Adrenal gland (tissue), 5 donors: ENCODE measurements around the gene EPM2AIP1.

ENCODE experiments used
- POLR2A ChIP-seq, 2 donors: fragments of 450-650 bp; IDR thresholded peaks; one replicate each; pipeline ENCODE4 v1.6.1; 2017; ENCODE audit warnings: antibody characterized with exemption in 2 of 2, mild to moderate bottlenecking in 2 of 2, moderate library complexity in 1 of 2
- TF ChIP-seq, protein P1 (sequence below), 6 experiments: fragments of 450-650 bp in 4 of 6; fragments of 200-600 bp in 2 of 6; sonication (generic) in 1 of 6; IDR thresholded peaks; 1 replicate in 5 of 6; 2 replicates in 1 of 6; pipeline versions ENCODE4 v1.5.1 to v1.8.0; 2016 to 2021; ENCODE audit warnings: antibody characterized with exemption in 6 of 6, mild to moderate bottlenecking in 2 of 6, moderate library complexity in 1 of 6
- donor health status: DM: no; HTN: no; CAD: no.

GRCh38 chr3:37025561-37026335, 32.8 kb upstream of the EPM2AIP1 start:
- TF ChIP-seq, protein P1, sequence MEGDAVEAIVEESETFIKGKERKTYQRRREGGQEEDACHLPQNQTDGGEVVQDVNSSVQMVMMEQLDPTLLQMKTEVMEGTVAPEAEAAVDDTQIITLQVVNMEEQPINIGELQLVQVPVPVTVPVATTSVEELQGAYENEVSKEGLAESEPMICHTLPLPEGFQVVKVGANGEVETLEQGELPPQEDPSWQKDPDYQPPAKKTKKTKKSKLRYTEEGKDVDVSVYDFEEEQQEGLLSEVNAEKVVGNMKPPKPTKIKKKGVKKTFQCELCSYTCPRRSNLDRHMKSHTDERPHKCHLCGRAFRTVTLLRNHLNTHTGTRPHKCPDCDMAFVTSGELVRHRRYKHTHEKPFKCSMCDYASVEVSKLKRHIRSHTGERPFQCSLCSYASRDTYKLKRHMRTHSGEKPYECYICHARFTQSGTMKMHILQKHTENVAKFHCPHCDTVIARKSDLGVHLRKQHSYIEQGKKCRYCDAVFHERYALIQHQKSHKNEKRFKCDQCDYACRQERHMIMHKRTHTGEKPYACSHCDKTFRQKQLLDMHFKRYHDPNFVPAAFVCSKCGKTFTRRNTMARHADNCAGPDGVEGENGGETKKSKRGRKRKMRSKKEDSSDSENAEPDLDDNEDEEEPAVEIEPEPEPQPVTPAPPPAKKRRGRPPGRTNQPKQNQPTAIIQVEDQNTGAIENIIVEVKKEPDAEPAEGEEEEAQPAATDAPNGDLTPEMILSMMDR (IDR thresholded peaks at IDR 0.05), result no peak
- TF ChIP-seq POLR2A (IDR thresholded peaks at IDR 0.05), result no peak
